Psoas muscle (tissue), 8 donors: ENCODE measurements around the gene RNF225. TPM values are rescaled to one million over a fixed set of nuclear protein-coding genes. Genes with fewer than 3 reads are reported as not detected.
"Not testable (repeated sequence)": the region's sequence is repeated elsewhere in the genome, so short reads cannot be mapped to it uniquely, and the experiment has no call there.

Experiments
- ATAC-seq, 4 donors: fragments of 200-7000 bp; cut with Tn5 transposase; one replicate each; pipeline ENCODE4 v1.9.1; 2020; ENCODE audit warnings: moderate library complexity in 3 of 4, mild to moderate bottlenecking in 2 of 4
- DNase-seq, 2 donors: peaks; one replicate each; pipeline ENCODE4 v3.0.0-alpha.2; 2020
- H3K27ac ChIP-seq: fragments of 200-600 bp; one replicate; pipeline ENCODE4 v1.8.0; 2022
- H3K27me3 ChIP-seq, 3 donors: fragments of 200-600 bp in 1 of 3; one replicate each; pipeline versions ENCODE4 v1.6.1 to v1.8.0; 2013 to 2022; ENCODE audit warnings: low read length in 2 of 3, mild to moderate bottlenecking in 2 of 3, moderate library complexity in 1 of 3; ENCODE audit not compliant: insufficient read depth in 3 of 3
- H3K36me3 ChIP-seq, 2 donors: fragments of 200-600 bp in 1 of 2; one replicate each; pipeline versions ENCODE4 v1.6.1 to v1.8.0; 2013 to 2022; ENCODE audit warnings: low read depth in 1 of 2, mild to moderate bottlenecking in 1 of 2, moderate library complexity in 1 of 2; ENCODE audit not compliant: insufficient read depth in 1 of 2
- H3K4me1 ChIP-seq: fragments of 200-600 bp; one replicate; pipeline ENCODE4 v1.8.0; 2022
- H3K4me3 ChIP-seq: fragments of 200-600 bp; one replicate; pipeline ENCODE4 v1.8.0; 2022; ENCODE audit warnings: mild to moderate bottlenecking
- H3K9me3 ChIP-seq: fragments of 200-600 bp; one replicate; pipeline ENCODE4 v1.8.0; 2022
- CTCF ChIP-seq: fragments of 200-600 bp; IDR thresholded peaks from one replicate; pipeline ENCODE4 v1.8.0; 2022; ENCODE audit warnings: antibody characterized with exemption
- WGBS, 3 donors: extraction: QIAGEN DNeasy Blood & Tissue Kit; methylation state at CpG; one replicate each; pipeline versions ENCODE4 v1.1.6 to v1.1.7; 2013; 5-methylcytosine and 5-hydroxymethylcytosine counted together
- intact Hi-C, 2 donors: fragments of 100-400 bp; cut with DNase I; formaldehyde crosslinking; loops; one replicate each; pipeline versions ENCODE4 v1.11.0 to v1.14.2; 2022
- long read RNA-seq, 2 donors: library from polyadenylated mRNA; unstranded; transcript quantifications; one replicate each; pipeline ENCODE4 v2.0.0, GENCODE V29; 2021
- polyA plus RNA-seq, 3 donors: library from polyadenylated mRNA; stranded (reverse); fragments of 200-250 nt; gene quantifications; one replicate each; pipeline ENCODE4 v1.2.3, GENCODE V29; 2013
- total RNA-seq, 4 donors: library from RNA; stranded (reverse); fragmentation: NEBNext Ultra II Directional in 2 of 4; extraction: Animal tissue kit (Norgen Biotek cat#: 25700) in 2 of 4; gene quantifications; one replicate each; pipeline versions ENCODE4 v1.2.1 to v1.2.4, GENCODE V29; 2021 to 2023
- donor health status: healthy with polysubstance abuse.
- donor health status: DM: no; HTN: no; CAD: no; lungs with moderate emphysema.
- donor health status: Bipolar disorder and iron deficiency.
- donor health status: healthy.
- donor health status: DM: yes; HTN: yes; CAD: no.
- donor health status: DM: no; HTN: no; CAD: no.
- donor health status: DM: no; HTN: no; CAD: no.
- donor health status: DM: yes; HTN: yes; CAD: no.

RNF225 gene
- total RNA-seq = not detected
- polyA plus RNA-seq = not detected
- long read RNA-seq, donor 1 = 0 reads
- long read RNA-seq, donor 2 = 0 reads

- TF ChIP-seq CTCF = no peak
- intact Hi-C loops = no loop called here
- no peak within 1 kb of the TSS for H3K27ac ChIP-seq
- 31 to 33% (median 32%) methylated on average over 20 to 21 of the region's 21 CpGs for WGBS, 3 donors
- H3K9me3 ChIP-seq = no peaks in the 10 kb centered on the region
- H3K36me3 ChIP-seq = peaks cover 7 to 45% of the 10 kb centered on the region in 2 donors
- H3K4me1 ChIP-seq = peaks cover 4% of the 10 kb centered on the region
- peak within 1 kb of the TSS; percentile 34 for H3K4me3 ChIP-seq
- DNase-seq (no peak), ATAC-seq (peak; percentile 29 to 44 (median 32))
- peaks cover 0 to 13% (median 8%) of the 10 kb centered on the region in 3 donors for H3K27me3 ChIP-seq
Observed at GRCh38 chr19:58395220-58395978, at the start of gene RNF225. Gene RNF225, plus strand, starts transcription at chr19:58395656. Its CDS starts 434 bp downstream, at chr19:58396090.

- intact Hi-C loops = no loop called here
- Histone ChIP-seq H3K9me3 (no peaks in the 10 kb centered on the region), H3K27ac (peak overlapping the region; percentile 53), H3K4me3 (peak overlapping the region; percentile 73), H3K27me3 (peaks cover 0 to 38% (median 11%) of the 10 kb centered on the region in 3 donors), H3K36me3 (no peaks in the 10 kb centered on the region), H3K4me1 (no peaks in the 10 kb centered on the region)
- ATAC-seq (peak; percentile 83 to 95 (median 86)), DNase-seq (peak; percentile 54 to 73)
- no peak for TF ChIP-seq CTCF
- 1 to 2% (median 2%) methylated on average over 55 to 82 of the region's 82 CpGs for WGBS, 3 donors
Observed at GRCh38 chr19:58346961-58347929, 48.2 kb upstream of the RNF225 start.

GRCh38 chr19:58348080-58348479 is 47.4 kb upstream of the RNF225 start:
- DNase-seq, ATAC-seq, H3K27ac ChIP-seq, H3K36me3 ChIP-seq, H3K4me1 ChIP-seq, intact Hi-C loops, H3K9me3 ChIP-seq: not testable (repeated sequence)
- peaks cover 0 to 38% (median 11%) of the 10 kb centered on the region in 3 donors for H3K27me3 ChIP-seq
- peak overlapping the region; percentile 73 for H3K4me3 ChIP-seq
- 11 to 22% (median 16%) methylated on average over 12 of the region's 12 CpGs for WGBS, 3 donors

- H3K27me3 ChIP-seq = peaks cover 0 to 38% (median 11%) of the 10 kb centered on the region in 3 donors
- WGBS, 3 donors = 60 to 69% (median 64%) methylated on average over 8 of the region's 8 CpGs
- H3K4me1 ChIP-seq = no peaks in the 10 kb centered on the region
- TF ChIP-seq CTCF = no peak
- intact Hi-C loops = no loop called here
- H3K9me3 ChIP-seq = no peaks in the 10 kb centered on the region
- no peaks in the 10 kb centered on the region for H3K36me3 ChIP-seq
- ATAC-seq (no peak), DNase-seq (no peak)
- no peak overlapping the region for H3K4me3 ChIP-seq
- H3K27ac ChIP-seq = no peak overlapping the region
Observed at GRCh38 chr19:58349590-58349989, 45.9 kb upstream of the RNF225 start.
